SK-N-SH (cell line): Measurements from ENCODE around the gene CDK14. TPM values are rescaled to one million over a fixed set of nuclear protein-coding genes. Genes with fewer than 3 reads are reported as not detected.

Source experiments
- CTCF ChIA-PET: fragments of 300-600, 350-600 bp; formaldehyde crosslinking; extraction: SDS; loops from one replicate; lab custom pipeline; 2021; lab: Yijun Ruan, JAX
- POLR2A ChIA-PET: fragments of 350-600 bp; sonication (Branson Sonifier 250); formaldehyde crosslinking; extraction: SDS; loops from one replicate; lab custom pipeline; 2020; ENCODE audit warnings: antibody characterized with exemption, inconsistent platforms; lab: Yijun Ruan, JAX
- DNase-seq: peaks from one replicate; pipeline ENCODE4 v3.0.0; 2012
- H2AFZ ChIP-seq: fragments of 200-600 bp; sonication (generic); 2 replicates; pipeline ENCODE4 v1.8.1; 2016; ENCODE audit warnings: antibody characterized with exemption, mild to moderate bottlenecking, low read depth
- H3F3A ChIP-seq: fragments of 200-600 bp; sonication (generic); replicated peaks from 2 replicates; pipeline ENCODE3; 2016; ENCODE audit warnings: antibody characterized with exemption, mild to moderate bottlenecking; ENCODE audit not compliant: insufficient read depth
- H3K27ac ChIP-seq, 2 experiments: fragments of 200-500 bp in 1 of 2; fragments of 200-600 bp in 1 of 2; sonication (Bioruptor generic) in 1 of 2; sonication (generic), shearing (Covaris generic) in 1 of 2; 2 replicates each; pipeline versions ENCODE4 v1.5.1 to v1.6.1; 2014 to 2016; ENCODE audit warnings: low read depth in 2 of 2, inconsistent platforms in 1 of 2, low read length in 1 of 2, mild to moderate bottlenecking in 1 of 2, mixed read lengths in 1 of 2
- H3K27me3 ChIP-seq: fragments of 200-600 bp; sonication (generic), shearing (Covaris generic); 2 replicates; pipeline ENCODE4 v1.6.1; 2016; ENCODE audit warnings: mixed run types; ENCODE audit not compliant: insufficient read depth
- H3K36me3 ChIP-seq, 2 experiments: fragments of 200-500 bp in 1 of 2; fragments of 200-600 bp in 1 of 2; sonication (Bioruptor generic) in 1 of 2; sonication (generic) in 1 of 2; replicated peaks in 1 of 2; 2 replicates each; pipeline versions ENCODE3 to v1.5.1; 2014 to 2016; ENCODE audit warnings: low read length in 1 of 2, mild to moderate bottlenecking in 1 of 2; ENCODE audit not compliant: insufficient read depth in 2 of 2, control insufficient read depth in 1 of 2
- H3K4me1 ChIP-seq, 2 experiments: fragments of 200-500 bp in 1 of 2; fragments of 200-600 bp in 1 of 2; sonication (Bioruptor generic) in 1 of 2; sonication (generic), shearing (Covaris generic) in 1 of 2; 2 replicates each; pipeline versions ENCODE4 v1.5.1 to v1.6.1; 2014 to 2016; ENCODE audit warnings: low read depth in 1 of 2, low read length in 1 of 2, mixed run types in 1 of 2; ENCODE audit not compliant: insufficient read depth in 2 of 2, control insufficient read depth in 1 of 2
- H3K4me2 ChIP-seq: fragments of 200-600 bp; sonication (generic), shearing (Covaris generic); 2 replicates; pipeline ENCODE4 v1.6.1; 2017; ENCODE audit warnings: mixed run types
- H3K4me3 ChIP-seq, 2 experiments: fragments of 200-500 bp in 1 of 2; fragments of 200-600 bp in 1 of 2; sonication (Bioruptor generic) in 1 of 2; sonication (generic), shearing (Covaris generic) in 1 of 2; 2 replicates each; pipeline versions ENCODE4 v1.5.1 to v1.8.1; 2014 to 2016; ENCODE audit warnings: low read depth in 2 of 2, inconsistent platforms in 1 of 2, low read length in 1 of 2, mild to moderate bottlenecking in 1 of 2, mixed read lengths in 1 of 2, moderate library complexity in 1 of 2
- H3K79me2 ChIP-seq: fragments of 200-600 bp; sonication (generic); 2 replicates; pipeline ENCODE4 v1.8.1; 2017; ENCODE audit warnings: mild to moderate bottlenecking; ENCODE audit not compliant: insufficient read depth
- H3K9ac ChIP-seq: fragments of 200-600 bp; sonication (generic); 2 replicates; pipeline ENCODE4 v1.6.1; 2017; ENCODE audit warnings: mixed run types
- H3K9me2 ChIP-seq: fragments of 200-600 bp; sonication (generic); 2 replicates; pipeline ENCODE4 v1.6.1; 2017; ENCODE audit warnings: mixed run types
- H3K9me3 ChIP-seq: fragments of 200-600 bp; sonication (generic); 2 replicates; pipeline ENCODE4 v1.6.1; 2017; ENCODE audit warnings: mixed run types, mild to moderate bottlenecking, moderate library complexity
- H4K20me1 ChIP-seq: fragments of 200-600 bp; sonication (generic); 2 replicates; pipeline ENCODE4 v1.6.1; 2017; ENCODE audit warnings: mild to moderate bottlenecking, mixed run types; ENCODE audit not compliant: insufficient read depth
- ELF1 ChIP-seq: IDR thresholded peaks from 2 replicates; pipeline ENCODE4 v1.4.0; 2012
- EP300 ChIP-seq, 2 experiments: IDR thresholded peaks; 2 replicates each; pipeline versions ENCODE4 v1.4.0 to v1.6.1; 2012; ENCODE audit warnings: borderline replicate concordance in 1 of 2, low read depth in 1 of 2, low read length in 1 of 2
- EZH2phosphoT487 ChIP-seq: fragments of 200-600 bp; sonication (generic); IDR thresholded peaks from 2 replicates; pipeline ENCODE4 v1.6.1; 2017; ENCODE audit warnings: low read depth, mixed run types, mild to moderate bottlenecking, antibody characterized with exemption, moderate library complexity, borderline replicate concordance
- FOSL2 ChIP-seq: IDR thresholded peaks from 2 replicates; pipeline ENCODE4 v1.4.0; 2012; ENCODE audit warnings: low read depth, mild to moderate bottlenecking, moderate library complexity, borderline replicate concordance
- FOXM1 ChIP-seq: IDR thresholded peaks from 2 replicates; pipeline ENCODE4 v1.4.0; 2012; ENCODE audit warnings: low read depth, mild to moderate bottlenecking
- GABPA ChIP-seq: IDR thresholded peaks from 2 replicates; pipeline ENCODE4 v1.4.0; 2012; ENCODE audit warnings: low read depth, mild to moderate bottlenecking
- IRF3 ChIP-seq: fragments of 150-350 bp; IDR thresholded peaks from 2 replicates; pipeline ENCODE4 v1.6.1; 2016; ENCODE audit warnings: mild to moderate bottlenecking, low read depth, low read length
- JUND ChIP-seq: IDR thresholded peaks from 2 replicates; pipeline ENCODE4 v1.4.0; 2012
- MXI1 ChIP-seq: IDR thresholded peaks from 2 replicates; pipeline ENCODE4 v1.6.1; 2012; ENCODE audit warnings: mild to moderate bottlenecking, low read depth, low read length, improper control_type of control experiment
- NFIC ChIP-seq: IDR thresholded peaks from 2 replicates; pipeline ENCODE4 v1.4.0; 2012; ENCODE audit warnings: borderline replicate concordance
- NRF1 ChIP-seq: IDR thresholded peaks from 2 replicates; pipeline ENCODE4 v1.6.1; 2012; ENCODE audit warnings: low read depth, mild to moderate bottlenecking, low read length
- PBX3 ChIP-seq: IDR thresholded peaks from 2 replicates; pipeline ENCODE4; 2012
- RAD21 ChIP-seq: IDR thresholded peaks from 2 replicates; pipeline ENCODE4 v1.6.1; 2012; ENCODE audit warnings: mild to moderate bottlenecking, low read length
- RCOR1 ChIP-seq: fragments of 150-350 bp; IDR thresholded peaks from 2 replicates; pipeline ENCODE4 v1.6.1; 2017; ENCODE audit warnings: antibody characterized with exemption, low read length
- REST ChIP-seq: IDR thresholded peaks from 2 replicates; pipeline ENCODE4 v1.6.1; 2012; ENCODE audit warnings: mild to moderate bottlenecking, low read depth, low read length, moderate library complexity
- RFX5 ChIP-seq: IDR thresholded peaks from 2 replicates; pipeline ENCODE4 v1.6.1; 2012; ENCODE audit warnings: mild to moderate bottlenecking, improper control_type of control experiment, low read length
- RXRA ChIP-seq: IDR thresholded peaks from 2 replicates; pipeline ENCODE4 v1.4.0; 2012; ENCODE audit warnings: low read depth, mild to moderate bottlenecking, borderline replicate concordance
- SIN3A ChIP-seq: IDR thresholded peaks from 2 replicates; pipeline ENCODE4 v1.6.1; 2012; ENCODE audit warnings: low read depth, mild to moderate bottlenecking, low read length, moderate library complexity, borderline replicate concordance
- SMC3 ChIP-seq: IDR thresholded peaks from 2 replicates; pipeline ENCODE4 v1.6.1; 2012; ENCODE audit warnings: low read depth, low read length, improper control_type of control experiment
- TAF1 ChIP-seq: IDR thresholded peaks from 2 replicates; pipeline ENCODE4 v1.6.1; 2012; ENCODE audit warnings: low read depth, mild to moderate bottlenecking, low read length, moderate library complexity, borderline replicate concordance
- TCF12 ChIP-seq: IDR thresholded peaks from 2 replicates; pipeline ENCODE4 v1.4.0; 2012
- USF2 ChIP-seq: fragments of 150-350 bp; IDR thresholded peaks from 2 replicates; pipeline ENCODE4 v1.6.1; 2017; ENCODE audit warnings: antibody characterized with exemption, low read length, low read depth, borderline replicate concordance
- YY1 ChIP-seq: IDR thresholded peaks from 2 replicates; pipeline ENCODE4 v1.4.0; 2012; ENCODE audit warnings: low read depth, mild to moderate bottlenecking
- ZBTB33 ChIP-seq: IDR thresholded peaks from 2 replicates; pipeline ENCODE4 v1.4.0; 2012; ENCODE audit warnings: low read depth, borderline replicate concordance
- WGBS: methylation state at CpG from one replicate; pipeline ENCODE4 v1.1.6; 2017; ENCODE audit warnings: low lambda C conversion rate; 5-methylcytosine and 5-hydroxymethylcytosine counted together
- polyA plus RNA-seq, 3 experiments: library from polyadenylated mRNA; depleted of rRNA; stranded (reverse); fragments of >200 nt; gene quantifications; 2 replicates each; pipeline ENCODE4 v1.2.3, GENCODE V29; 2012

The CDK14 gene
- polyA plus RNA-seq, 1 of the 3 experiments (the other 2 are of a cell fraction) = 13.9 TPM

- H3K4me3 ChIP-seq = no peak overlapping the region
- H3F3A ChIP-seq = peaks cover 26% of the 10 kb centered on the region
- H3K9ac ChIP-seq = no peak overlapping the region
- peaks cover 5% of the 10 kb centered on the region; the same call in 1 of the 2 replicates for H3K9me3 ChIP-seq
- ChIA-PET CTCF (interaction anchor here (1.1 kb wide), 1 partner anchor 28 kb away, joined by 4 read pairs; no protein-coding TSS in a partner anchor), POLR2A (no interaction called here)
- 90% methylated on average over 1 of the region's 1 CpG for WGBS
- no peaks in the 10 kb centered on the region for H4K20me1 ChIP-seq
- DNase-seq = no peak
- H3K27me3 ChIP-seq = no peaks in the 10 kb centered on the region
- no peak overlapping the region for H2AFZ ChIP-seq
- peak overlapping the region; percentile 35; the same call in 1 of the 2 replicates for H3K4me2 ChIP-seq
- H3K4me1 ChIP-seq = peaks cover 0 to 17% of the 10 kb centered on the region in 2 experiments; a peak in 2 of 4 replicates
- H3K79me2 ChIP-seq = peaks cover 10% of the 10 kb centered on the region; the same call in 1 of the 2 replicates
- H3K9me2 ChIP-seq = no peaks in the 10 kb centered on the region
- peaks cover 0 to 40% of the 10 kb centered on the region in 2 experiments for H3K36me3 ChIP-seq
- peak overlapping the region in 1 of 2 experiments; percentile 62; a peak in 2 of 4 replicates for H3K27ac ChIP-seq
- no peak for TF ChIP-seq FOXM1
- no peak for TF ChIP-seq GABPA
- TF ChIP-seq EP300 (IDR thresholded peaks at IDR 0.05; ENCODE audit: borderline replicate concordance in 1 of 2, low read depth in 1 of 2, low read length in 1 of 2) = peak in 1 of 2 experiments; percentile 82; a peak in 2 of 4 replicates
- no peak for TF ChIP-seq NRF1
- TF ChIP-seq PBX3 = peak; percentile 93
- TF ChIP-seq TAF1 = no peak
- TF ChIP-seq YY1 = no peak
- no peak for TF ChIP-seq REST
- no peak for TF ChIP-seq RAD21
- no peak for TF ChIP-seq IRF3
- no peak for TF ChIP-seq ELF1
- TF ChIP-seq FOSL2 = peak; percentile 68; the same call in 1 of the 2 replicates
- no peak for TF ChIP-seq RFX5
- TF ChIP-seq MXI1 = no peak
- TF ChIP-seq JUND = peak; percentile 85
- TF ChIP-seq ZBTB33 = no peak
- TF ChIP-seq RXRA = no peak
- no peak for TF ChIP-seq USF2
- no peak for TF ChIP-seq EZH2phosphoT487
- TF ChIP-seq SMC3 = no peak
- peak; percentile 90 for TF ChIP-seq TCF12
- no peak for TF ChIP-seq SIN3A
- TF ChIP-seq RCOR1 = no peak
- TF ChIP-seq NFIC = peak; percentile 59
These were observed 237.3 kb downstream of the CDK14 start for GRCh38 chr7:90833443-90833842.
